GM12801 (cell line): ENCODE measurements around the gene FAM135A.

Experiments
- TF ChIP-seq, protein P1 (sequence below): IDR thresholded peaks from one replicate; pipeline ENCODE4 v1.5.1; 2011; ENCODE audit warnings: control low read depth; ENCODE audit not compliant: insufficient read length; ENCODE audit errors: extremely low read depth

FAM135A gene

DNA sequence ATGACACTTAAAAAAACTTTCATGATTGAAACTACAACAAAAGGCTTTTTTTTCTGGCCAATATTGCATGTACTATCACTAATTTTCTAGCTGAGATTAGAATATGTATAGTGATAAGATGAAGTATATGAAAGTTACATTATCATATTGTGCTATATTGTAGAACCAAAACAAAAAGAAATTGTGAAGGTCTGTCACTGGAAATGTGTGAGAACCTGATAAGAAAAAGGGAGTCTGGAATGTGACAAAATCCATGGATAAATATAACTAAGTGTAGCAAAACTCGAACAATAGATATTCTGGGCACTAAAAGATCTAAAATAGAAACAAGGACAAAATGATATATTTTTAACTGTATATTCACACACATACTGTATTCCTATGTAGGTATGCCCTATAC is 36.7 kb upstream of the FAM135A start:
- TF ChIP-seq, protein P1, sequence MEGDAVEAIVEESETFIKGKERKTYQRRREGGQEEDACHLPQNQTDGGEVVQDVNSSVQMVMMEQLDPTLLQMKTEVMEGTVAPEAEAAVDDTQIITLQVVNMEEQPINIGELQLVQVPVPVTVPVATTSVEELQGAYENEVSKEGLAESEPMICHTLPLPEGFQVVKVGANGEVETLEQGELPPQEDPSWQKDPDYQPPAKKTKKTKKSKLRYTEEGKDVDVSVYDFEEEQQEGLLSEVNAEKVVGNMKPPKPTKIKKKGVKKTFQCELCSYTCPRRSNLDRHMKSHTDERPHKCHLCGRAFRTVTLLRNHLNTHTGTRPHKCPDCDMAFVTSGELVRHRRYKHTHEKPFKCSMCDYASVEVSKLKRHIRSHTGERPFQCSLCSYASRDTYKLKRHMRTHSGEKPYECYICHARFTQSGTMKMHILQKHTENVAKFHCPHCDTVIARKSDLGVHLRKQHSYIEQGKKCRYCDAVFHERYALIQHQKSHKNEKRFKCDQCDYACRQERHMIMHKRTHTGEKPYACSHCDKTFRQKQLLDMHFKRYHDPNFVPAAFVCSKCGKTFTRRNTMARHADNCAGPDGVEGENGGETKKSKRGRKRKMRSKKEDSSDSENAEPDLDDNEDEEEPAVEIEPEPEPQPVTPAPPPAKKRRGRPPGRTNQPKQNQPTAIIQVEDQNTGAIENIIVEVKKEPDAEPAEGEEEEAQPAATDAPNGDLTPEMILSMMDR = no peak

DNA sequence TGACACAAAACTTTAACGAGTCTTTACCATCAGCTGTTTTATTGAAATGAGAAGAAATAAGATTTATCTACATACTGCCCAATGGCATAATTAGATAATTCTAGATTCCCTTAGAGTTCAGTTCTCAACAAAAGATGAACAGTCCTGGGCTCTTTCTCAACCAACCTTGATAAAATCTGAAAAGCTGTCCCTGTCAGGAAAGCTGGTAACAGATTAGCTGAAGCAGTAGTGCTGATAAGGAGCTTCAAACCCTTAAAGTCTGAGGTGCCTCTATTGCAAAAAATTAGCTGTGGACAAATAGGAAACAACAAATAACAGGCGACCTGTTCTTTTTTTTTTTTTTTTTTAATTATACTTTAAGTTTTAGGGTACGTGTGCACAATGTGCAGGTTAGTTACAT is 35.9 kb upstream of the FAM135A start:
- TF ChIP-seq, protein P1 = no peak

DNA sequence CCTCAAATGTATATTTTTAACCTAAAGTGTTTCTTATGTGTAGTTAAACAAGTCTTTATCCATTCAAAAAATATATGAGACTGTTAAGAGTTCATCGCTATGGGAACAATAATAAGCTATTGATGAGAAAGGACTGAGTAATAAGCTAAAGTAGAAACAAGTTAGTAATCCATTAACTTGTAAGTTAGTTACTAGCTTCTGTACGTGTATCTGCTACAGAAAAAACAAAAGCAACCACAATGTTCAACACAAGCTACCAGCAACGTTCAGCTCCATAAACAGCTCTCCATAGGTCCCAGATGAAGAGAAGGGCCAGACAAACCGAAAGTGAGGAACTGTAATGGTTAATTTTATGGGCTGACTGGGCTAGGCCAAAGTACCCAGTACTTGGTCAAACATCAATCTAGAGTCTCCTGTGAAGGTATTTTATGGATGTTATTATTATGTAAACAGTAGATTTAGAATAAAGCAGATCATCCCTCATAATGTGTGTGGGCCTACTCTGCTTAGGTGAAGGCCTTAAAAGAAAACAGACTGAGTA is 33.8 kb upstream of the FAM135A start:
- TF ChIP-seq, protein P1 = no peak

DNA sequence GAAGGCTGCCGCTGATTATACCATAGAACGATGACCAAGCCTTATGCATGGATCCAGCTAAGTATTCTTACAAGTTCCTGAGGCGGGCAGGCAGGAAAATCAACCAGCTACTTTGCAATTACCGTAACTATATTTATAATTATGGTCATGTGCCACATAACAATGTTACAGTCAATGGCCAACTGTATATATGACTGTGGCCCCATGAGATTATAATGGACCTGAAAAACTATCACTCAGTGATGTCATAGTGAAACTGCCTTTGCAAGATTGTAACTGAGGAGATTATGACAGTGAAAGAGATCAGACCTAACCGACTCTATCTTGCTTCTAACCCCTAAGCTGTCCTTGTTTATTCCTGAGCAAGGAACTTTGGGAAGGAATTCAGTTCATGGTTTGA is 33.1 kb upstream of the FAM135A start:
- TF ChIP-seq, protein P1 = no peak

DNA sequence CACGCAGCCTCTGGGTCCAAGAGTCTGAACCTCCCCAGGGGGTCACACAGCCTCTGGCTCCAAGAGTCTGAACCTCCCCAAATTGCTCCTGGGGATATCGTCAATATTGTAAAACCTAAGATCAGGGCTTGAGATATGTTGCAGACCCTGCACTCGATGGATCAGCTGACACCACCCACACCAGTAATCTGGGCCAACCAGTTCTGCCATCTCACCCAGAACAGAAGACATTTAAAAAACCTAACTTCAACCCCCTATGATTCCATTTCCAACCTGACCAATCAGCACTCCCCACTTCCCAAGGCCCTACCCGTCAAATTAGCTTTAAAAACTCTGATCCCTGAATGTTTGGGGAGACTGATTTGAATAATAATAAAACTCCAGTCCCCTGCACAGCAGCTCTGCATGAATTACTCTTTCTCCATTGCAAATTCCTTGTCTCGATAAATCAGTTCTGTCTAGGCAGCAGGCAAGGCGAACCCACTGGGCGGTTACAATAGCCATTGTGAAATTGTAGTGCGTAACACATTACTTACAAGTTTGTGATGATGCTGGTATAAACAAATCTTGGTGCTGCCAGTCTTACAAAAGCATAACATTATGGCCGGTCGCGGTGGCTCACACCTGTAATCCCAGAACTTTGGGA is 32.4 kb upstream of the FAM135A start:
- TF ChIP-seq, protein P1 = no peak

DNA sequence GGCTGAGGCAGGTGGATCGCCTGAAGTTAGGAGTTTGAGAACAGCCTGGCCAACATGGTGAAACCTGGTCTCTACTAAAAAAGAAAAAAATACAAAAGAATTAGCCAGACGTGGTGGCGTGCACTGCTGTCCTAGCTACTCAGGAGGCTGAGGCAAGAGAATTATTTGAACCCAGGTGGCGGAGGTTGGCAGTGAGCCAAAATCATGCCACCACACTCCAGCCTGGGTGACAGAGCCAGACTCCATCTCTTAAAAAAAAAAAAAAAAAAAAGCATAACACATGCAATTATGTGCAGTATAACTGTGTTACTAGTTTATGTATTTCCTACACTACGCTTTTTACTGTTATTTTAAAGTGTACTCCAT is 31.9 kb upstream of the FAM135A start:
- TF ChIP-seq, protein P1 = no peak

DNA sequence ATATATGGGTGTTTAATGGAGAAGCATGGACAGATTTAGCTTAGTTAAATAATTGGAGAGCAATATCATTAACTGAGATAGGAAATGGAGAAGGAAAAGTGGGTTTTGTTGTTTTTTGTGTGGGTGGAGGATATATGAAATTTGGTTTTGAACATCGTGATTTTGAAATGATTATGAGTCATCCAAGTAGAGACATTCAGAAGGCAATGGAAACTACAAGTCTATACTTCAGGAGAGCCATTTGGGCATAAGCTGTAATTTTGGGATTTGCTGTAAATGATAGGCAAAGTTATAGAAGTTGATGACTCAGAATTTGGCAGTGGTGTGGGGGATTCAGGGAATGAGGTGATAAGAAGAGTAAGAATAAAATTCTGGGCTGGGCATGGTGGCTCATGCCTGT is 27.4 kb upstream of the FAM135A start:
- TF ChIP-seq, protein P1 = no peak
